Panc1 (cell line): Measurements from ENCODE around the gene MGAT5B. TPM values are rescaled to one million over a fixed set of nuclear protein-coding genes. Genes with fewer than 3 reads are reported as not detected.

Experiments used
- ATAC-seq: fragments of 200-7000 bp; cut with Tn5 transposase; 2 replicates; pipeline ENCODE4 v1.9.1; 2020; ENCODE audit warnings: mild to moderate bottlenecking, moderate library complexity
- BruUV-seq: library from RNA; stranded (reverse); fragments of 400-500 nt; replicated peaks from 2 replicates; lab custom pipeline; 2021; lab: Mats Ljungman, UMichigan
- CTCF ChIA-PET: fragments of 300-600 bp; sonication (Branson Sonifier 250); formaldehyde crosslinking; loops from one replicate; lab custom pipeline; 2022; ENCODE audit warnings: antibody characterized with exemption; lab: Charles Lee
- POLR2A ChIA-PET: fragments of 300-600 bp; sonication (Branson Sonifier 250); formaldehyde crosslinking; loops from one replicate; lab custom pipeline; 2022; ENCODE audit warnings: antibody characterized with exemption; lab: Charles Lee
- DNase-seq: peaks from one replicate; pipeline ENCODE4 v3.0.0-alpha.2; 2010; ENCODE audit warnings: low read depth, low spot score
- H3K27ac ChIP-seq: 2 replicates; pipeline ENCODE4 v1.5.1; 2011; ENCODE audit warnings: mild to moderate bottlenecking, low read length, inconsistent platforms
- H3K27me3 ChIP-seq: fragments of 200-500 bp; sonication (Bioruptor generic); 2 replicates; pipeline ENCODE4 v1.6.0; 2014; ENCODE audit warnings: low read length, inconsistent platforms; ENCODE audit not compliant: control insufficient read depth, insufficient read depth
- H3K36me3 ChIP-seq: fragments of 200-500 bp; sonication (Bioruptor generic); 2 replicates; pipeline ENCODE4 v1.5.1; 2014; ENCODE audit warnings: inconsistent platforms, mild to moderate bottlenecking, low read length, moderate library complexity; ENCODE audit not compliant: control insufficient read depth, insufficient read depth
- H3K4me1 ChIP-seq: 2 replicates; pipeline ENCODE4 v1.5.1; 2011; ENCODE audit warnings: inconsistent platforms, mild to moderate bottlenecking, low read length, moderate library complexity; ENCODE audit not compliant: control insufficient read depth, insufficient read depth
- H3K4me3 ChIP-seq, 2 experiments: 2 replicates each; pipeline ENCODE4 v1.5.1; 2011 to 2012; ENCODE audit warnings: low read depth in 2 of 2, low read length in 2 of 2, mild to moderate bottlenecking in 2 of 2, inconsistent platforms in 1 of 2, moderate library complexity in 1 of 2
- H3K9me3 ChIP-seq: fragments of 200-500 bp; sonication (Bioruptor generic); 2 replicates; pipeline ENCODE4 v1.5.1; 2014; ENCODE audit warnings: low read depth, mild to moderate bottlenecking, inconsistent platforms, low read length, moderate library complexity; ENCODE audit not compliant: control insufficient read depth, insufficient read depth
- CTCF ChIP-seq: fragments of 450-650 bp; IDR thresholded peaks from 2 replicates; pipeline ENCODE4 v1.5.1; 2017; ENCODE audit warnings: mild to moderate bottlenecking
- POLR2AphosphoS5 ChIP-seq: IDR thresholded peaks from 2 replicates; pipeline ENCODE4 v1.6.1; 2012; ENCODE audit warnings: mild to moderate bottlenecking, low read depth, low read length, moderate library complexity
- REST ChIP-seq, 2 experiments: IDR thresholded peaks; 2 replicates each; pipeline ENCODE4 v1.6.1; 2011 to 2012; ENCODE audit warnings: low read depth in 2 of 2, control low read depth in 1 of 2, low read length in 1 of 2, mild to moderate bottlenecking in 1 of 2, moderate library complexity in 1 of 2; ENCODE audit not compliant: insufficient read depth in 1 of 2
- SIN3A ChIP-seq: IDR thresholded peaks from 2 replicates; pipeline ENCODE4 v1.6.1; 2012; ENCODE audit warnings: low read depth, mild to moderate bottlenecking, low read length, moderate library complexity, borderline replicate concordance; ENCODE audit not compliant: insufficient read depth
- TCF7L2 ChIP-seq: IDR thresholded peaks from 2 replicates; pipeline ENCODE4 v1.6.1; 2011; ENCODE audit warnings: mild to moderate bottlenecking, low read depth, low read length, inconsistent platforms
- in situ Hi-C: cut with HindIII; loops from 2 replicates; pipeline ENCODE4 v1.10.0; 2016; ENCODE audit warnings: low sequenced_read_pairs, low pct_unique_long_range_greater_than_20kb
- intact Hi-C: fragments of 100-400 bp; cut with micrococcal nuclease; formaldehyde crosslinking; loops from one replicate; pipeline ENCODE4 v1.10.0; 2022; ENCODE audit not compliant: unreplicated experiment
- total RNA-seq: library from RNA; stranded (reverse); gene quantifications from one replicate; pipeline ENCODE4 v1.2.1, GENCODE V29; 2021; ENCODE audit not compliant: unreplicated experiment

MGAT5B gene
- total RNA-seq, 1 experiment from 2014 or later = 34.9 TPM

GRCh38 chr17:76902476-76902875 lies 34.3 kb downstream of the MGAT5B start:
- Histone ChIP-seq H3K36me3 (no peaks in the 10 kb centered on the region), H3K27me3 (no peaks in the 10 kb centered on the region), H3K4me1 (peaks cover 4% of the 10 kb centered on the region; the same call in 1 of the 2 replicates), H3K27ac (no peak overlapping the region), H3K4me3 (no peak overlapping the region), H3K9me3 (no peaks in the 10 kb centered on the region)
- in situ Hi-C loops (no loop called here), intact Hi-C loops (no loop called here)
- DNase-seq = no peak
- ChIA-PET CTCF (no interaction called here), POLR2A (interaction anchor here (0.6 kb wide), 1 partner anchor 208 kb away, joined by 3 read pairs; no protein-coding TSS in a partner anchor)
- TF ChIP-seq REST (IDR thresholded peaks at IDR 0.05; ENCODE audit: insufficient read depth in 1 of 2, low read depth in 2 of 2, low read length in 1 of 2) (no peak), TCF7L2 (no peak), CTCF (no peak), POLR2AphosphoS5 (no peak), SIN3A (no peak)
- no TSS peak for BruUV-seq
- ATAC-seq = no peak

- in situ Hi-C loops = no loop called here
Observed at GRCh38 chr17:76903631-76904030, 35.4 kb downstream of the MGAT5B start.

More at GRCh38 chr17:76903631-76904030, 35.4 kb downstream of the MGAT5B start:
- peaks cover 4% of the 10 kb centered on the region; the same call in 1 of the 2 replicates for H3K4me1 ChIP-seq
- no peaks in the 10 kb centered on the region for H3K36me3 ChIP-seq
- H3K9me3 ChIP-seq = no peaks in the 10 kb centered on the region
- DNase-seq = no peak
- intact Hi-C loops = no loop called here
- no peak for TF ChIP-seq TCF7L2
- TF ChIP-seq REST (IDR thresholded peaks at IDR 0.05; ENCODE audit: insufficient read depth in 1 of 2, low read depth in 2 of 2, low read length in 1 of 2) = no peak
- TF ChIP-seq POLR2AphosphoS5 = no peak
- no peak for TF ChIP-seq SIN3A
- no peak for TF ChIP-seq CTCF
- ChIA-PET POLR2A (interaction anchor here (0.6 kb wide), 1 partner anchor 28 kb away, joined by 11 read pairs; no protein-coding TSS in a partner anchor), CTCF (no interaction called here)
- no peak for ATAC-seq
- H3K27me3 ChIP-seq = no peaks in the 10 kb centered on the region
- no TSS peak for BruUV-seq
- no peak overlapping the region for H3K27ac ChIP-seq
- no peak overlapping the region for H3K4me3 ChIP-seq
